T-helper 1 cell treated with Interleukin-12 subunit alpha and Interleukin-12 subunit beta and Interleukin-4 antibody, amounts not matched to agents 30 ng/mL and 1 ng/mL, for 36 hours (primary cell): ENCODE data around the gene AMHR2. TPM values are rescaled to one million over a fixed set of nuclear protein-coding genes. Genes with fewer than 3 reads are reported as not detected.

Source experiments
- intact Hi-C: fragments of 100-400 bp; cut with micrococcal nuclease; formaldehyde crosslinking; loops from one replicate; pipeline ENCODE4 v1.15.1; 2024
- total RNA-seq: library from RNA; stranded (reverse); gene quantifications from 2 replicates; pipeline ENCODE4 v1.2.3, GENCODE V29; 2022

AMHR2 gene
- total RNA-seq, 1 donor from 2014 or later = not detected

DNA sequence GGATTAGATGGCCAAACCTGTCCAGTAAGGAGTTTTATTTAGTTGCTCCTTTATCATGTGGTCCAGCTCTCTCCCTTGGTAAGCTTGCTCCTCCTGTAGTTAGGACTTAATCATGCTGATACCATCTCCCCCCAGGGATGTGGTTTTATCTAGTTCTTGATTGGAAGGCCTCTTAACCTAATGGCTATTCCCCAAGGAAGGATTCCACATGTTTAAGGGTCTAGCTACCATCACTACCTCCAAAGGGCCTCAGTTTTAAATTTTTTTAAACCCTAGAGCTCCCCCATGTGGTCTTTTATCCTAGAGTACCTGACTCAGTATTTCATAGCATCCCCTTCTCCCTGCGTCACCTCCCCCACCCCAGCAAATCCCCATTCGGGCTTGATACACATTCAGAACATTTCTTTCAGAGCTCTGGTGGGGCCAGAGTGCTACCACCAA, 53.1 kb downstream of the AMHR2 start:
- intact Hi-C loops = loop anchor here (1.0 to 2.0 kb wide), 2 partner anchors 14 to 32 kb away; no protein-coding TSS in a partner anchor

DNA sequence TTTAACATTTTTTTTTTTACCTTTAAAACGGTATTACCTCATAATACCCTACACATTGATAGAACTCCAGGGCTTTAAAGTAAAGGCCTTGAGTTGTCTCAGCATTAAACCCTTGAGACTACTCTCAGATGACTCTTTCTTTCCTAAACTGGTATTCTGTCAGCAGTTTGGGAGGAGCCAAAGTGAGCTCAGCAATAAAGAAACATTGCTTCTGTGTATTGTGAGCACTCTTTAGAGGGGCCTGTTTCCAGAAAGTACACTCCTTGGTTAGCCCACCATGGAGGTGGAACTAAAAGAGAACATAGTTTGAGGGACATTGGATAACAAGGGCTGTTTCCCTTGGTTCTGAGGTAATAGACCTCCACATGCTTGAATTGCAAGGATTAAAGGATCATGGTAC, 55.2 kb downstream of the AMHR2 start:
- intact Hi-C loops = no loop called here

DNA sequence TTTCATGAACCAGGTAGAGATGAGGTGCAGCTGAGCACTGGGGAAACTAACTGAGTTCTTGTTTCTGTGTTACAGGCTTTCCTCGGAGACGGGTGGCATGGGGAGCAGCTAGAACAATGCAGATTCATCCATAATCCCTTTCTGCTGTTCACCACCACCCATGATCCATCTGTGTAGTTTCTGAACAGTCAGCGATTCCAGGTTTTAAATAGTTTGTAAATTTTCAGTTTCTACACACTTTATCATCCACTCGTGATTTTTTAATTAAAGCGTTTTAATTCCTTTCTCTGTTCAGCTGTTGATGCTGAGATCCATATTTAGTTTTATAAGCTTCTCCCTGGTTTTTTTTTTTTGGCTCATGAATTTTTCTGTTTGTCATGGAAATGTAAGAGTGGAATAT, 55.7 kb downstream of the AMHR2 start:
- intact Hi-C loops = no loop called here

DNA sequence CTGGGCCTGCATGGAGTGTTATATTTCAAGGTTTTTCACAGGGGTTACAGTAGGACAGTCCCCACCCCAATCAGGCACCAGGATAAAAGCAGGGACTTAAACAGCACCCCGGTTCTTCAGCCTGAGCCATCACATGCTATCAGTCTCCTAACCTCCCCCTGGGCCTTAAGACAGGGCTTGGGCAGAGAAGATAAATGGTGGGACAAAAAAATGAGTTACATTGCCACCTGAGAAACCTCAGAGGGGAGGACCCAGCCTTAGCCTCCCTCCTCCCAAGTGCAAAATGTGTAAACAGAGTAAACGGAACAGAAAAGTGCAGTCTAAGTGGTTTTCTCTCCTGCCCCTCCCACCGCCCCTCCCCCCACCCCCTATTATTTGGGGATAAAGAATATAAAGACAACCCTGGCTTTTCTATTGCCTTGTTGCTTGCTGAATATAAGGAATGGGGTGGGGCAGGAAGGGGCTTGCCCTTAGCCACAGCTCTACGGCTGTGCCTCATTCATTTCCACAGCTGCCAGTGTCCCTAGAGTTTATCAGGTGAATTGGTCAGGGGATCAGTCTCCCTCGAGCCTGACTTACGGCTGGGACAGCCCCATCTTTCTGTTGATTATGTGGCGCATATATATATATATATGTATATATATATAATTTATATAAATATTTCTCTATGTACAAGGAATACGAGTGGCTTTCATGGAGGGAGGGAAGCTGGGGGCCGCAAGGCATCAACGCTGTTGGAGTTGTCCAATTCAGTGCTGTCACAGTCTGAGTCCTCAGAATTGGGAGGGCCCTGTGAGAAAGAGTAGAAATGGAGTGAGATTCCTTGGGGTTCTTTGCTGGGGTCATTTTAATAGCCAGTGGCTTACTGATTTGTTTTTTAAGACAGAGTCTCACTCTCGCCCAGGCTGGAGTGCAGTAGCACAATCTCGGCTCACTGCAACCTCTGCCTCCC, 57.1 kb downstream of the AMHR2 start:
- intact Hi-C loops = no loop called here

Other genes starting within 250 kb of the AMHR2 start
- gene ZNF740, start 243.1 kb upstream of the AMHR2 start, total RNA-seq = 44.1 and 51.7 TPM in 2 replicates
- gene CSAD, start 242.9 kb upstream of the AMHR2 start, total RNA-seq = 30.7 and 43.6 TPM in 2 replicates
- 734 and 751 TPM in 2 replicates for gene ITGB7, start 216.6 kb upstream of the AMHR2 start, total RNA-seq
- gene RARG, start 191.6 kb upstream of the AMHR2 start, total RNA-seq = 56.8 and 62.0 TPM in 2 replicates
- gene ESPL1, start 155.6 kb upstream of the AMHR2 start, total RNA-seq = 58.2 and 63.4 TPM in 2 replicates
- 309 and 313 TPM in 2 replicates for gene PFDN5, start 128.3 kb upstream of the AMHR2 start, total RNA-seq
- 53.2 and 57.0 TPM in 2 replicates for gene MYG1, start 124.2 kb upstream of the AMHR2 start, total RNA-seq
- 64.2 and 66.1 TPM in 2 replicates for gene AAAS, start 102.2 kb upstream of the AMHR2 start, total RNA-seq
- 0.07 TPM in 1 of 2 replicates, not detected in the other for gene SP7, start 87.5 kb upstream of the AMHR2 start, total RNA-seq
- 75.7 and 78.0 TPM in 2 replicates for gene SP1, start 43.7 kb upstream of the AMHR2 start, total RNA-seq
- gene PRR13, start 17.9 kb downstream of the AMHR2 start, total RNA-seq = 214 and 222 TPM in 2 replicates
- gene PCBP2, start 28.2 kb downstream of the AMHR2 start, total RNA-seq = 684 and 700 TPM in 2 replicates
- gene MAP3K12, start 75.6 kb downstream of the AMHR2 start, total RNA-seq = 29.6 and 30.1 TPM in 2 replicates
- 39.9 and 41.0 TPM in 2 replicates for gene TARBP2, start 77.4 kb downstream of the AMHR2 start, total RNA-seq
- 0.44 TPM in 1 of 2 replicates, not detected in the other for gene NPFF, start 83.6 kb downstream of the AMHR2 start, total RNA-seq
- gene ATF7, start 202.5 kb downstream of the AMHR2 start, total RNA-seq = 30.6 and 33.5 TPM in 2 replicates